ENCODE measurements around the gene PACRG. TPM values are rescaled to one million over a fixed set of nuclear protein-coding genes. Genes with fewer than 3 reads are reported as not detected.

PACRG gene
- total and polyA plus RNA-seq, 2 of the 4 experiments (the other 2 are of a cell fraction): not detected

DNA sequence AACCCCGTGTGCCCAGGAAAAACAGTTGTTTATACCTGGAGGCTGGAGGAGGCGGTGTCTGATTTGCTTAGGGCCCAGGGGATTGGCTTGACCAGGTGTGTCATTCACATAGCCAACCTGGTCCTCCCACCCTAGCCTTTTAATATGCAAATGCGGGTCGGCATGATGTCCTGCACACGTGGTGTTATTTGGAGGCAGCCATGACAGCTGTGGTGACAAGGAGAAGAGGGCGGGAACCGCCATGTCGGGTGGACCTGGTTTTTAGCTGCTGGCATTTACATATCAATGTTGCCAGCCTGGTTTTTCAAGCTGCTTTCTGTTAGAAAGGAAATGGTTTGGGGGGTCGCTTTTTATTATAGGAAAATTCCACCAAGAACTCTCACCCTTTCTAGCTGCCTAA is 395.3 kb downstream of the PACRG start:
- no peak overlapping the region for H2BK15ac ChIP-seq (ENCODE audit: low read depth, low read length)
- no peak overlapping the region for H3K9ac ChIP-seq (ENCODE audit: low read depth, low read length)
- H3K56ac ChIP-seq (ENCODE audit: extremely low read depth, insufficient read depth, low read length): no peak overlapping the region
- no peaks in the 10 kb centered on the region for H3K27me3 ChIP-seq (ENCODE audit: control insufficient read depth, insufficient read depth, low read length)
- no peaks in the 10 kb centered on the region for H3K9me1 ChIP-seq (ENCODE audit: insufficient read depth, low read length)
- 23% methylated on average over 3 of the region's 9 CpGs; no CpG with 5 or more reads in 1 of the 2 experiments for WGBS, 2 experiments (ENCODE audit: extremely low coverage in 2 of 2, insufficient read length in 1 of 2)
- H3K4me2 ChIP-seq (ENCODE audit: low read depth, low read length): no peak overlapping the region
- ChIA-PET CTCF (no interaction called here), POLR2A (ENCODE audit: unreplicated experiment) (interaction anchor here (0.6 kb wide), 1 partner anchor 1287 kb away, joined by 15 read pairs; no protein-coding TSS in a partner anchor)
- no peak overlapping the region for H2AK5ac ChIP-seq (ENCODE audit: low read depth, low read length)
- in situ Hi-C loops (cut with MboI; ENCODE audit: low sequenced_read_pairs): no loop called here
- intact Hi-C loops (cut with micrococcal nuclease): no loop called here
- H3K27ac ChIP-seq (ENCODE audit: insufficient read depth, low read length): no peak overlapping the region
- no peak overlapping the region for H4K8ac ChIP-seq (ENCODE audit: low read depth in 2 of 2, low read length in 2 of 2)
- H3K14ac ChIP-seq (replicated peaks; ENCODE audit: low read depth, low read length): no peak overlapping the region
- H3K18ac ChIP-seq (ENCODE audit: low read depth, low read length): no peak overlapping the region
- no peak overlapping the region for H4K91ac ChIP-seq (ENCODE audit: insufficient read depth, low read depth, low read length)
- TF ChIP-seq CTCF (conservative IDR thresholded peaks at IDR 0.05; ENCODE audit: low read depth, low read length) (no peak), USF2 (IDR thresholded peaks at IDR 0.05; ENCODE audit: low read depth, low read length) (no peak), FOS (IDR thresholded peaks at IDR 0.05; ENCODE audit: low read depth, low read length) (no peak), MXI1 (IDR thresholded peaks at IDR 0.05; ENCODE audit: borderline replicate concordance, low read depth, low read length) (no peak), RFX5 (IDR thresholded peaks at IDR 0.05; ENCODE audit: low read depth, low read length) (no peak), NFE2L2 (IDR thresholded peaks at IDR 0.05; ENCODE audit: low read depth, low read length) (no peak), MAZ (IDR thresholded peaks at IDR 0.05; ENCODE audit: borderline replicate concordance, low read depth, low read length) (no peak), CHD1 (IDR thresholded peaks at IDR 0.05; ENCODE audit: low read depth, low read length) (no peak), RAD21 (IDR thresholded peaks at IDR 0.05; ENCODE audit: low read length) (no peak)
- TF ChIP-seq, protein P1, sequence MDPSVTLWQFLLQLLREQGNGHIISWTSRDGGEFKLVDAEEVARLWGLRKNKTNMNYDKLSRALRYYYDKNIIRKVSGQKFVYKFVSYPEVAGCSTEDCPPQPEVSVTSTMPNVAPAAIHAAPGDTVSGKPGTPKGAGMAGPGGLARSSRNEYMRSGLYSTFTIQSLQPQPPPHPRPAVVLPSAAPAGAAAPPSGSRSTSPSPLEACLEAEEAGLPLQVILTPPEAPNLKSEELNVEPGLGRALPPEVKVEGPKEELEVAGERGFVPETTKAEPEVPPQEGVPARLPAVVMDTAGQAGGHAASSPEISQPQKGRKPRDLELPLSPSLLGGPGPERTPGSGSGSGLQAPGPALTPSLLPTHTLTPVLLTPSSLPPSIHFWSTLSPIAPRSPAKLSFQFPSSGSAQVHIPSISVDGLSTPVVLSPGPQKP (IDR thresholded peaks at IDR 0.05; ENCODE audit: borderline replicate concordance, low read depth, low read length): no peak
- no peak overlapping the region for H3K4ac ChIP-seq (ENCODE audit: low read depth, low read length)
- DNase-seq: no peak
- no peak overlapping the region for H2BK20ac ChIP-seq (ENCODE audit: low read depth, low read length)
- no peak overlapping the region for H2BK5ac ChIP-seq (ENCODE audit: low read depth, low read length, poor library complexity, severe bottlenecking)
- H3K36me3 ChIP-seq (ENCODE audit: control insufficient read depth, insufficient read depth, low read length): no peaks in the 10 kb centered on the region
- H3K9me3 ChIP-seq (ENCODE audit: control insufficient read depth, insufficient read depth, low read length): peaks cover 17% of the 10 kb centered on the region
- ATAC-seq (ENCODE audit: low read depth): no peak
- no peak overlapping the region for H2BK120ac ChIP-seq (ENCODE audit: low read depth, low read length)
- H3K79me1 ChIP-seq (ENCODE audit: low read depth in 1 of 2, low read length in 2 of 2): no peaks in the 10 kb centered on the region
- no peak overlapping the region for H4K5ac ChIP-seq (ENCODE audit: low read depth, low read length)
- no peak overlapping the region for H3K23ac ChIP-seq (ENCODE audit: low read depth, low read length)
- no peak overlapping the region for H3K4me3 ChIP-seq (ENCODE audit: insufficient read depth, low read depth, low read length)
- BruUV-seq (replicated peaks): no TSS peak
- H4K20me1 ChIP-seq (ENCODE audit: insufficient read depth, low read length): no peaks in the 10 kb centered on the region
- H3K4me1 ChIP-seq (ENCODE audit: control insufficient read depth, insufficient read depth, low read length): no peaks in the 10 kb centered on the region
- dilution Hi-C loops (cut with HindIII; ENCODE audit: low sequenced_read_pairs, unreplicated experiment): no loop called here
- H2AK9ac ChIP-seq (replicated peaks; ENCODE audit: low read depth, low read length, poor library complexity): no peak overlapping the region
- H2AFZ ChIP-seq (replicated peaks; ENCODE audit: low read length, poor library complexity): no peak overlapping the region
